SK-N-SH (cell line): ENCODE measurements around the gene MAGI2. TPM values are rescaled to one million over a fixed set of nuclear protein-coding genes. Genes with fewer than 3 reads are reported as not detected.
A peak's percentile ranks its signal among the peaks of the same experiment; 100 is the strongest.

ENCODE experiments used
- CTCF ChIA-PET: fragments of 300-600, 350-600 bp; formaldehyde crosslinking; extraction: SDS; loops from one replicate; lab custom pipeline; 2021; lab: Yijun Ruan, JAX
- POLR2A ChIA-PET: fragments of 350-600 bp; sonication (Branson Sonifier 250); formaldehyde crosslinking; extraction: SDS; loops from one replicate; lab custom pipeline; 2020; ENCODE audit warnings: antibody characterized with exemption, inconsistent platforms; lab: Yijun Ruan, JAX
- DNase-seq: peaks from one replicate; pipeline ENCODE4 v3.0.0; 2012
- H2AFZ ChIP-seq: fragments of 200-600 bp; sonication (generic); 2 replicates; pipeline ENCODE4 v1.8.1; 2016; ENCODE audit warnings: antibody characterized with exemption, mild to moderate bottlenecking, low read depth
- H3F3A ChIP-seq: fragments of 200-600 bp; sonication (generic); replicated peaks from 2 replicates; pipeline ENCODE3; 2016; ENCODE audit warnings: antibody characterized with exemption, mild to moderate bottlenecking; ENCODE audit not compliant: insufficient read depth
- H3K27ac ChIP-seq, 2 experiments: fragments of 200-500 bp in 1 of 2; fragments of 200-600 bp in 1 of 2; sonication (Bioruptor generic) in 1 of 2; sonication (generic), shearing (Covaris generic) in 1 of 2; 2 replicates each; pipeline versions ENCODE4 v1.5.1 to v1.6.1; 2014 to 2016; ENCODE audit warnings: low read depth in 2 of 2, inconsistent platforms in 1 of 2, low read length in 1 of 2, mild to moderate bottlenecking in 1 of 2, mixed read lengths in 1 of 2
- H3K27me3 ChIP-seq: fragments of 200-600 bp; sonication (generic), shearing (Covaris generic); 2 replicates; pipeline ENCODE4 v1.6.1; 2016; ENCODE audit warnings: mixed run types; ENCODE audit not compliant: insufficient read depth
- H3K36me3 ChIP-seq, 2 experiments: fragments of 200-500 bp in 1 of 2; fragments of 200-600 bp in 1 of 2; sonication (Bioruptor generic) in 1 of 2; sonication (generic) in 1 of 2; replicated peaks in 1 of 2; 2 replicates each; pipeline versions ENCODE3 to v1.5.1; 2014 to 2016; ENCODE audit warnings: low read length in 1 of 2, mild to moderate bottlenecking in 1 of 2; ENCODE audit not compliant: insufficient read depth in 2 of 2, control insufficient read depth in 1 of 2
- H3K4me1 ChIP-seq, 2 experiments: fragments of 200-500 bp in 1 of 2; fragments of 200-600 bp in 1 of 2; sonication (Bioruptor generic) in 1 of 2; sonication (generic), shearing (Covaris generic) in 1 of 2; 2 replicates each; pipeline versions ENCODE4 v1.5.1 to v1.6.1; 2014 to 2016; ENCODE audit warnings: low read depth in 1 of 2, low read length in 1 of 2, mixed run types in 1 of 2; ENCODE audit not compliant: insufficient read depth in 2 of 2, control insufficient read depth in 1 of 2
- H3K4me2 ChIP-seq: fragments of 200-600 bp; sonication (generic), shearing (Covaris generic); 2 replicates; pipeline ENCODE4 v1.6.1; 2017; ENCODE audit warnings: mixed run types
- H3K4me3 ChIP-seq, 2 experiments: fragments of 200-500 bp in 1 of 2; fragments of 200-600 bp in 1 of 2; sonication (Bioruptor generic) in 1 of 2; sonication (generic), shearing (Covaris generic) in 1 of 2; 2 replicates each; pipeline versions ENCODE4 v1.5.1 to v1.8.1; 2014 to 2016; ENCODE audit warnings: low read depth in 2 of 2, inconsistent platforms in 1 of 2, low read length in 1 of 2, mild to moderate bottlenecking in 1 of 2, mixed read lengths in 1 of 2, moderate library complexity in 1 of 2
- H3K79me2 ChIP-seq: fragments of 200-600 bp; sonication (generic); 2 replicates; pipeline ENCODE4 v1.8.1; 2017; ENCODE audit warnings: mild to moderate bottlenecking; ENCODE audit not compliant: insufficient read depth
- H3K9ac ChIP-seq: fragments of 200-600 bp; sonication (generic); 2 replicates; pipeline ENCODE4 v1.6.1; 2017; ENCODE audit warnings: mixed run types
- H3K9me2 ChIP-seq: fragments of 200-600 bp; sonication (generic); 2 replicates; pipeline ENCODE4 v1.6.1; 2017; ENCODE audit warnings: mixed run types
- H3K9me3 ChIP-seq: fragments of 200-600 bp; sonication (generic); 2 replicates; pipeline ENCODE4 v1.6.1; 2017; ENCODE audit warnings: mixed run types, mild to moderate bottlenecking, moderate library complexity
- H4K20me1 ChIP-seq: fragments of 200-600 bp; sonication (generic); 2 replicates; pipeline ENCODE4 v1.6.1; 2017; ENCODE audit warnings: mild to moderate bottlenecking, mixed run types; ENCODE audit not compliant: insufficient read depth
- CHD2 ChIP-seq: fragments of 150-350 bp; IDR thresholded peaks from 2 replicates; pipeline ENCODE4 v1.6.1; 2018; ENCODE audit warnings: low read length; ENCODE audit not compliant: partially characterized antibody
- ELF1 ChIP-seq: IDR thresholded peaks from 2 replicates; pipeline ENCODE4 v1.4.0; 2012
- EP300 ChIP-seq, 2 experiments: IDR thresholded peaks; 2 replicates each; pipeline versions ENCODE4 v1.4.0 to v1.6.1; 2012; ENCODE audit warnings: borderline replicate concordance in 1 of 2, low read depth in 1 of 2, low read length in 1 of 2
- EZH2phosphoT487 ChIP-seq: fragments of 200-600 bp; sonication (generic); IDR thresholded peaks from 2 replicates; pipeline ENCODE4 v1.6.1; 2017; ENCODE audit warnings: low read depth, mixed run types, mild to moderate bottlenecking, antibody characterized with exemption, moderate library complexity, borderline replicate concordance
- FOSL2 ChIP-seq: IDR thresholded peaks from 2 replicates; pipeline ENCODE4 v1.4.0; 2012; ENCODE audit warnings: low read depth, mild to moderate bottlenecking, moderate library complexity, borderline replicate concordance
- FOXM1 ChIP-seq: IDR thresholded peaks from 2 replicates; pipeline ENCODE4 v1.4.0; 2012; ENCODE audit warnings: low read depth, mild to moderate bottlenecking
- GABPA ChIP-seq: IDR thresholded peaks from 2 replicates; pipeline ENCODE4 v1.4.0; 2012; ENCODE audit warnings: low read depth, mild to moderate bottlenecking
- NFIC ChIP-seq: IDR thresholded peaks from 2 replicates; pipeline ENCODE4 v1.4.0; 2012; ENCODE audit warnings: borderline replicate concordance
- NRF1 ChIP-seq: IDR thresholded peaks from 2 replicates; pipeline ENCODE4 v1.6.1; 2012; ENCODE audit warnings: low read depth, mild to moderate bottlenecking, low read length
- RAD21 ChIP-seq: IDR thresholded peaks from 2 replicates; pipeline ENCODE4 v1.6.1; 2012; ENCODE audit warnings: mild to moderate bottlenecking, low read length
- RCOR1 ChIP-seq: fragments of 150-350 bp; IDR thresholded peaks from 2 replicates; pipeline ENCODE4 v1.6.1; 2017; ENCODE audit warnings: antibody characterized with exemption, low read length
- SMC3 ChIP-seq: IDR thresholded peaks from 2 replicates; pipeline ENCODE4 v1.6.1; 2012; ENCODE audit warnings: low read depth, low read length, improper control_type of control experiment
- TAF1 ChIP-seq: IDR thresholded peaks from 2 replicates; pipeline ENCODE4 v1.6.1; 2012; ENCODE audit warnings: low read depth, mild to moderate bottlenecking, low read length, moderate library complexity, borderline replicate concordance
- TCF12 ChIP-seq: IDR thresholded peaks from 2 replicates; pipeline ENCODE4 v1.4.0; 2012
- polyA plus RNA-seq, 3 experiments: library from polyadenylated mRNA; depleted of rRNA; stranded (reverse); fragments of >200 nt; gene quantifications; 2 replicates each; pipeline ENCODE4 v1.2.3, GENCODE V29; 2012
- TF ChIP-seq, protein P1 (sequence below): fragments of 150-350 bp; IDR thresholded peaks from 2 replicates; pipeline ENCODE4 v1.6.1; 2017; ENCODE audit warnings: antibody characterized with exemption, low read length, low read depth, borderline replicate concordance
- TF ChIP-seq, protein P2 (sequence below): fragments of 150-350 bp; IDR thresholded peaks from 2 replicates; pipeline ENCODE4 v1.6.1; 2016; ENCODE audit warnings: mild to moderate bottlenecking, low read depth, low read length
- TF ChIP-seq, protein P3 (sequence below): fragments of 200-600 bp; sonication (generic); IDR thresholded peaks from 2 replicates; pipeline ENCODE4 v1.6.1; 2017; ENCODE audit warnings: antibody characterized with exemption, mild to moderate bottlenecking, moderate library complexity
- TF ChIP-seq, protein P4 (sequence below): IDR thresholded peaks from 2 replicates; pipeline ENCODE4 v1.4.0; 2012; ENCODE audit warnings: low read depth, borderline replicate concordance
- TF ChIP-seq, protein P5 (sequence below): IDR thresholded peaks from 2 replicates; pipeline ENCODE4 v1.4.0; 2012; ENCODE audit warnings: low read depth

MAGI2 gene
- polyA plus RNA-seq, 1 of the 3 experiments (the other 2 are of a cell fraction), result 1.1 TPM

DNA sequence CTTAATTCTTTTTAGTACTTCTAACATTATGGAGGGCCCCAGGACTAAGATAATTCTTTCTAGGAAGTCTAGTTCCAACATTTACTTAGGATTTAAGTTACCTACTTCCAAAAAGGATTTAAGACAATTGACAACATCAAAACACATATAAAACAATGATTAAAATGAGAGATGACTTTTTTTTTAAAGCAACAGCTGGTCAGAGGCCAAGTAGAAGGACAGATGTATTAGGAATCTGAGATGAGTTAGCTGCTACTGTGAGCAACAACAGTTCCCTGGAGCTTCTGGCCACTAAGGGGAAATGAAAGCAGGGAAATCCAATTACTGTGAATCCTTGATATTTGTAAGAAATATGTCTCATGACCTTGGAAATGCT, 1432.6 kb downstream of the MAGI2 start:
- no peaks in the 10 kb centered on the region for H3K79me2 ChIP-seq
- H3K4me2 ChIP-seq, result peak overlapping the region; percentile 15
- POLR2A ChIA-PET, result interaction anchor here (0.7 to 0.9 kb wide), 2 partner anchors 11 to 200 kb away, joined by 3 to 4 read pairs; no protein-coding TSS in a partner anchor
- no peaks in the 10 kb centered on the region for H3K9me2 ChIP-seq
- no peaks in the 10 kb centered on the region for H3K9me3 ChIP-seq
- peak overlapping the region; percentile 17; the same call in 1 of the 2 replicates for H3K9ac ChIP-seq
- peaks cover 13% of the 10 kb centered on the region for H3F3A ChIP-seq
- no peak for DNase-seq
- peaks cover 8 to 37% of the 10 kb centered on the region in 2 experiments; a peak in 3 of 4 replicates for H3K4me1 ChIP-seq
- peak overlapping the region in 1 of 2 experiments; percentile 0; a peak in 1 of 4 replicates for H3K4me3 ChIP-seq
- TF ChIP-seq TAF1, result no peak
- TF ChIP-seq, protein P1, sequence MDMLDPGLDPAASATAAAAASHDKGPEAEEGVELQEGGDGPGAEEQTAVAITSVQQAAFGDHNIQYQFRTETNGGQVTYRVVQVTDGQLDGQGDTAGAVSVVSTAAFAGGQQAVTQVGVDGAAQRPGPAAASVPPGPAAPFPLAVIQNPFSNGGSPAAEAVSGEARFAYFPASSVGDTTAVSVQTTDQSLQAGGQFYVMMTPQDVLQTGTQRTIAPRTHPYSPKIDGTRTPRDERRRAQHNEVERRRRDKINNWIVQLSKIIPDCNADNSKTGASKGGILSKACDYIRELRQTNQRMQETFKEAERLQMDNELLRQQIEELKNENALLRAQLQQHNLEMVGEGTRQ, result no peak
- no peak for TF ChIP-seq FOSL2
- TF ChIP-seq, protein P2, sequence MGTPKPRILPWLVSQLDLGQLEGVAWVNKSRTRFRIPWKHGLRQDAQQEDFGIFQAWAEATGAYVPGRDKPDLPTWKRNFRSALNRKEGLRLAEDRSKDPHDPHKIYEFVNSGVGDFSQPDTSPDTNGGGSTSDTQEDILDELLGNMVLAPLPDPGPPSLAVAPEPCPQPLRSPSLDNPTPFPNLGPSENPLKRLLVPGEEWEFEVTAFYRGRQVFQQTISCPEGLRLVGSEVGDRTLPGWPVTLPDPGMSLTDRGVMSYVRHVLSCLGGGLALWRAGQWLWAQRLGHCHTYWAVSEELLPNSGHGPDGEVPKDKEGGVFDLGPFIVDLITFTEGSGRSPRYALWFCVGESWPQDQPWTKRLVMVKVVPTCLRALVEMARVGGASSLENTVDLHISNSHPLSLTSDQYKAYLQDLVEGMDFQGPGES, result no peak
- no peak for TF ChIP-seq GABPA
- TF ChIP-seq EZH2phosphoT487, result no peak
- no peak for TF ChIP-seq FOXM1
- no peak for TF ChIP-seq RAD21
- TF ChIP-seq, protein P3, sequence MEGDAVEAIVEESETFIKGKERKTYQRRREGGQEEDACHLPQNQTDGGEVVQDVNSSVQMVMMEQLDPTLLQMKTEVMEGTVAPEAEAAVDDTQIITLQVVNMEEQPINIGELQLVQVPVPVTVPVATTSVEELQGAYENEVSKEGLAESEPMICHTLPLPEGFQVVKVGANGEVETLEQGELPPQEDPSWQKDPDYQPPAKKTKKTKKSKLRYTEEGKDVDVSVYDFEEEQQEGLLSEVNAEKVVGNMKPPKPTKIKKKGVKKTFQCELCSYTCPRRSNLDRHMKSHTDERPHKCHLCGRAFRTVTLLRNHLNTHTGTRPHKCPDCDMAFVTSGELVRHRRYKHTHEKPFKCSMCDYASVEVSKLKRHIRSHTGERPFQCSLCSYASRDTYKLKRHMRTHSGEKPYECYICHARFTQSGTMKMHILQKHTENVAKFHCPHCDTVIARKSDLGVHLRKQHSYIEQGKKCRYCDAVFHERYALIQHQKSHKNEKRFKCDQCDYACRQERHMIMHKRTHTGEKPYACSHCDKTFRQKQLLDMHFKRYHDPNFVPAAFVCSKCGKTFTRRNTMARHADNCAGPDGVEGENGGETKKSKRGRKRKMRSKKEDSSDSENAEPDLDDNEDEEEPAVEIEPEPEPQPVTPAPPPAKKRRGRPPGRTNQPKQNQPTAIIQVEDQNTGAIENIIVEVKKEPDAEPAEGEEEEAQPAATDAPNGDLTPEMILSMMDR, result no peak
- TF ChIP-seq, protein P4, sequence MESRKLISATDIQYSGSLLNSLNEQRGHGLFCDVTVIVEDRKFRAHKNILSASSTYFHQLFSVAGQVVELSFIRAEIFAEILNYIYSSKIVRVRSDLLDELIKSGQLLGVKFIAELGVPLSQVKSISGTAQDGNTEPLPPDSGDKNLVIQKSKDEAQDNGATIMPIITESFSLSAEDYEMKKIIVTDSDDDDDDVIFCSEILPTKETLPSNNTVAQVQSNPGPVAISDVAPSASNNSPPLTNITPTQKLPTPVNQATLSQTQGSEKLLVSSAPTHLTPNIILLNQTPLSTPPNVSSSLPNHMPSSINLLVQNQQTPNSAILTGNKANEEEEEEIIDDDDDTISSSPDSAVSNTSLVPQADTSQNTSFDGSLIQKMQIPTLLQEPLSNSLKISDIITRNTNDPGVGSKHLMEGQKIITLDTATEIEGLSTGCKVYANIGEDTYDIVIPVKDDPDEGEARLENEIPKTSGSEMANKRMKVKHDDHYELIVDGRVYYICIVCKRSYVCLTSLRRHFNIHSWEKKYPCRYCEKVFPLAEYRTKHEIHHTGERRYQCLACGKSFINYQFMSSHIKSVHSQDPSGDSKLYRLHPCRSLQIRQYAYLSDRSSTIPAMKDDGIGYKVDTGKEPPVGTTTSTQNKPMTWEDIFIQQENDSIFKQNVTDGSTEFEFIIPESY, result no peak
- TF ChIP-seq, protein P5, sequence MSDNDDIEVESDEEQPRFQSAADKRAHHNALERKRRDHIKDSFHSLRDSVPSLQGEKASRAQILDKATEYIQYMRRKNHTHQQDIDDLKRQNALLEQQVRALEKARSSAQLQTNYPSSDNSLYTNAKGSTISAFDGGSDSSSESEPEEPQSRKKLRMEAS, result no peak
- TF ChIP-seq EP300 (IDR thresholded peaks at IDR 0.05; ENCODE audit: borderline replicate concordance in 1 of 2, low read depth in 1 of 2, low read length in 1 of 2), result no peak
- no peak for TF ChIP-seq CHD2
- TF ChIP-seq RCOR1, result no peak
- TF ChIP-seq SMC3, result no peak
- no peak for TF ChIP-seq TCF12
- no peak for TF ChIP-seq ELF1
- TF ChIP-seq NRF1, result no peak
- TF ChIP-seq NFIC, result no peak
- H2AFZ ChIP-seq, result peak overlapping the region; percentile 95; the same call in 1 of the 2 replicates
- no peaks in the 10 kb centered on the region for H3K27me3 ChIP-seq
- H3K36me3 ChIP-seq, result no peaks in the 10 kb centered on the region
- peak overlapping the region; percentile 60 to 71 for H3K27ac ChIP-seq
- CTCF ChIA-PET, result interaction anchor here (0.6 to 4.8 kb wide), 86 partner anchors 7 to 1999 kb away, joined by 3 to 49 read pairs (median 4); no protein-coding TSS in a partner anchor
- no peaks in the 10 kb centered on the region for H4K20me1 ChIP-seq
